Stimulated activated CD8-positive, alpha-beta memory T cell treated with anti-CD3 and anti-CD28 coated beads, Interleukin-12 subunit alpha, Interleukin-12 subunit beta, amount 100 ng/mL, for 24 hours (primary cell): ENCODE results near the gene CLPX.
"Not testable (repeated sequence)": the region's sequence is repeated elsewhere in the genome, so short reads cannot be mapped to it uniquely, and the experiment has no call there.

Source experiments
- DNase-seq: peaks from one replicate; pipeline ENCODE4 v3.0.0-alpha.2; 2020; ENCODE audit errors: extremely low read depth

CLPX gene

DNA sequence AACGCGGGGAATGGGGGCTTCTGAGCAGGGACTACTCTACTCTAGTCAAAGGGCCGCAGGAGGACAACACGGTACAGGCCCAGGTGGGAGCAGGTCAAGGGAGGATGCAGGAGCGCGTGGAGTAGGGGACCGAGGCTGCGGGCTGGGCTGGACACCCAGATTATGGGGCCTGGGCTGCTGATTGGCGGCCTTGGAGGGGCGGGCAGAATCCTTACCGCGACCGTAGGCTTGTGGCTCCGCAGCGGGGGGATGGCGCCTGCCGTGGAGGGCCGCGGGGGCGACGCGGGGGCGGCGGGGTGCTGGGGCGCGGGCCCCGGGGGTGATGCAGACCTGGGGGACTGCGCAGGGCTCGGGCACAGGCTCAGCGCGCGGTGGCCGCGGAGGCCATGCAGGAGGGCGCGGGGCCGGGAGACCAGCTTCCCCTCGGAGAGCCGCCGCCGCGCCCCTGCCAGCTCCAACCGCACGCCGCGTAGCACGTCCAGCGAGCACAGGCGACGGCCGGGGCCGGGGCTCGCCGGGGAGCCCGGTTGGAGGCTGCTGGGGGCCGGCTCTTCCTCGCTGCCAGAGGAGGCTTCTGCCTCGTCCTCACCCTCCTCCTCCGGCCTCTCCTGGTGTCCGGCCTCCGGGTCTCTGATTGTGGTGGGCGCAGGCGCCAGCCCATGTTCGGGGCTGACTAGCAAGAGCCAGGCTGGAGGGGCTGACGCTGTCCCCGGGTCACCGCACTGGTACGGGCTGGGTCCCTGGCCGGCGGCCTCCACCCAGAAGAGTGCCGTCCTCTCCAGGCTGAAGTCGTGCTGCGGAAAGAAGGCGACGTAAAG is 83.0 kb downstream of the CLPX start:
- no peak for DNase-seq

DNA sequence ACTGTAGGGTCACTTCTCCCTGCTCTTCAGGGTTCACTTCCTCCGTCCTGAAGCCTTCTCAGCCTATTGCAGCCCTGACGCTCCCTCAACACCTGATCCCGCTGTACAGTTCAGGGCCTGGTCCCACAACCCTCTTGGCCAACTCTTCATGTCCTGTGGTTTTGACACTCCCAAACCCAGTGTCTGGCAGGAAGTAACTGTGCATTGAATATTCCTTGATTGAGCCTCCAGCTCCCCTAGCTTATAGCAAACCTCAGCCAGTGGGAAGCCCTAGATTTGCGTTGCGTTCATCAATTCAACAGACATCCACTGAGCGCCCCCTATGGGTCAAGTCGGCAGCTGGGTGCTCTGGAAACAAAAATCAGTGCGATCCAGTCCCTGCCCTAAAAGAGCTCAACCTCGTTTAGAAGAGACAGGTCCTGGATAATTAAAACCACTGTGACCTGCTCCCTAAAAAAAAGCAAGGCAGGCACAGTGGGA is 83.7 kb downstream of the CLPX start:
- peak; percentile 7 for DNase-seq

DNA sequence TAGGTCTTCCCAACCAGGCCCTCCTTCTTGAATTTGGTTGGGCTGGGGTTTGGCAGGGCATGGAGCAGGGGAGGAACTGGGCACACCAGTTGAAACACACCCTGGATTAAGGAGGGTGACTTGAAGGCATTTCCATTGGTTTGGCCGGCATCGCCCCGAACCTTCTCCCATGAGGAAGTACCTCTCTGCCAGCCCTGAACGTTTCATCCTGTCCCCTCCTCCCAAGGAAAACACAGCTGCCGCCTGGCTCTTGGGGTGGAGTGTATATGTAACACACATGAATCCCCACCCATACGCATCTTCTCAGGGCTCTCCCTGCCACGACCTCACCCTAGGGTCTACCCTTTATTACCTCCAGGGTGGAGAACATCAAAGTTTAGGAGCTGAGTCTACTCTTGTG is 84.7 kb downstream of the CLPX start:
- DNase-seq = no peak

GRCh38 chr15:65099801-65100200 is 85.3 kb downstream of the CLPX start:
- not testable (repeated sequence) for DNase-seq

- no peak for DNase-seq
Observed at GRCh38 chr15:65099336-65099735, 85.8 kb downstream of the CLPX start.
